K562 (cell line): ENCODE data around the gene CLDN20. TPM values are rescaled to one million over a fixed set of nuclear protein-coding genes. Genes with fewer than 3 reads are reported as not detected.

Experiments
- ATAC-seq: fragments of 200-7000 bp; cut with Tn5 transposase; 3 replicates; pipeline ENCODE4 v1.9.1; 2020; ENCODE audit warnings: moderate library complexity
- BruUV-seq: library from RNA; stranded (reverse); fragments of 400-500 nt; replicated peaks from 2 replicates; lab custom pipeline; 2021; lab: Mats Ljungman, UMichigan
- CTCF ChIA-PET: fragments of 300-600 bp; formaldehyde crosslinking; extraction: SDS; loops from one replicate; lab custom pipeline; 2021; ENCODE audit warnings: low intra/inter-chr PET ratio; lab: Yijun Ruan, JAX
- POLR2A ChIA-PET: fragments of 300-600, 350-650 bp; sonication (Branson Sonifier 250); formaldehyde crosslinking; extraction: SDS; loops from one replicate; lab custom pipeline; 2021; ENCODE audit warnings: antibody characterized with exemption, inconsistent platforms; lab: Yijun Ruan, JAX
- DNase-seq, 4 experiments: peaks; one replicate each; pipeline versions ENCODE4 v3.0.0 to v3.0.0-alpha.2; 2011 to 2018; ENCODE audit warnings: low spot score in 3 of 4, mixed read lengths in 3 of 4; ENCODE audit errors: extremely low read depth in 1 of 4
- FAIRE-seq: peaks from 2 replicates; lab custom pipeline; 2011; peaks lifted over from hg19 to GRCh38; lab: Jason Lieb, UNC
- H2AFZ ChIP-seq: 2 replicates; pipeline ENCODE4 v1.6.0; 2011; ENCODE audit warnings: low read depth, low read length, control low read depth, inconsistent platforms
- H3K27ac ChIP-seq: fragments of 200-600 bp; 3 replicates; pipeline ENCODE4 v1.8.0; 2011; ENCODE audit warnings: low read depth, mild to moderate bottlenecking, control low read depth, inconsistent platforms, low read length, moderate library complexity, mixed read lengths; ENCODE audit errors: extremely low read depth
- H3K27me3 ChIP-seq, 2 experiments: fragments of 300-600 bp in 1 of 2; 2 replicates in 1 of 2; 3 replicates in 1 of 2; pipeline versions ENCODE4 v1.6.0 to v1.8.0; 2011; ENCODE audit warnings: inconsistent platforms in 2 of 2, low read length in 2 of 2, mild to moderate bottlenecking in 1 of 2, mixed read lengths in 1 of 2, moderate library complexity in 1 of 2; ENCODE audit not compliant: control insufficient read depth in 2 of 2, insufficient read depth in 2 of 2
- H3K36me3 ChIP-seq: fragments of 300-600 bp; 3 replicates; pipeline ENCODE4 v1.8.0; 2011; ENCODE audit warnings: mild to moderate bottlenecking, low read length, inconsistent platforms; ENCODE audit not compliant: control insufficient read depth, insufficient read depth
- H3K4me1 ChIP-seq, 2 experiments: fragments of 200-600 bp in 1 of 2; replicated peaks in 1 of 2; 2 replicates in 1 of 2; 3 replicates in 1 of 2; pipeline versions ENCODE4 v1.5.1 to v1.8.0; 2011; ENCODE audit warnings: inconsistent platforms in 2 of 2, low read length in 2 of 2, mild to moderate bottlenecking in 1 of 2, mixed read lengths in 1 of 2, moderate library complexity in 1 of 2; ENCODE audit not compliant: control insufficient read depth in 2 of 2, insufficient read depth in 2 of 2
- H3K4me2 ChIP-seq: 2 replicates; pipeline ENCODE4 v1.6.1; 2011; ENCODE audit warnings: low read length, control low read depth, inconsistent platforms, mixed read lengths; ENCODE audit not compliant: insufficient read depth
- H3K4me3 ChIP-seq: fragments of 200-600 bp; sonication (generic), shearing (Covaris generic); 2 replicates; pipeline ENCODE4 v1.5.1; 2016; ENCODE audit warnings: control low read depth, inconsistent platforms
- H3K79me2 ChIP-seq: fragments of 200-600 bp; 3 replicates; pipeline ENCODE4 v1.8.0; 2011; ENCODE audit warnings: low read length, inconsistent platforms; ENCODE audit not compliant: control insufficient read depth, insufficient read depth
- H3K9ac ChIP-seq, 2 experiments: 2 replicates each; pipeline versions ENCODE4 v1.6.0 to v1.6.1; 2011; ENCODE audit warnings: low read depth in 2 of 2, low read length in 2 of 2, control low read depth in 1 of 2, inconsistent platforms in 1 of 2, mild to moderate bottlenecking in 1 of 2, mixed read lengths in 1 of 2; ENCODE audit not compliant: insufficient read depth in 1 of 2
- H3K9me1 ChIP-seq: one replicate; pipeline ENCODE4 v1.6.0; 2011; ENCODE audit warnings: inconsistent platforms, mild to moderate bottlenecking, low read length, moderate library complexity; ENCODE audit not compliant: control insufficient read depth, insufficient read depth
- H3K9me3 ChIP-seq: replicated peaks from 2 replicates; pipeline ENCODE4 v1.5.1; 2011; ENCODE audit warnings: low read depth, low read length, inconsistent platforms; ENCODE audit not compliant: control insufficient read depth, insufficient read depth
- H4K20me1 ChIP-seq: replicated peaks from 2 replicates; pipeline ENCODE4 v1.6.1; 2011; ENCODE audit warnings: low read length, inconsistent platforms, mixed read lengths; ENCODE audit not compliant: control insufficient read depth, insufficient read depth
- ATF1 ChIP-seq, 2 experiments: fragments of 450-650 bp in 1 of 2; IDR thresholded peaks; 2 replicates each; pipeline ENCODE4 v1.6.1; 2016; ENCODE audit warnings: missing compliant biosample characterization in 1 of 2, missing genetic modification characterization in 1 of 2
- ELK3 ChIP-seq: fragments of 450-650 bp; formaldehyde crosslinking; IDR thresholded peaks from 2 replicates; pipeline ENCODE4 v1.4.0; 2020; ENCODE audit warnings: mild to moderate bottlenecking
- HLTF ChIP-seq: fragments of 450-650 bp; IDR thresholded peaks from 2 replicates; pipeline ENCODE4 v1.6.1; 2016
- MEF2A ChIP-seq: IDR thresholded peaks from 2 replicates; pipeline ENCODE4 v1.6.1; 2011; ENCODE audit warnings: low read depth, mild to moderate bottlenecking, low read length, moderate library complexity; ENCODE audit not compliant: control insufficient read depth
- RBFOX2 ChIP-seq: fragments of 200-400 bp; formaldehyde crosslinking; IDR thresholded peaks from 2 replicates; pipeline ENCODE4 v1.6.1; 2017; ENCODE audit warnings: low read depth, mild to moderate bottlenecking, low read length, moderate library complexity
- SNAPC5 ChIP-seq: fragments of 250-450 bp; sonication (Bioruptor Pico); IDR thresholded peaks from 2 replicates; pipeline ENCODE4 v1.8.0; 2021; ENCODE audit warnings: moderate library complexity, mild to moderate bottlenecking, inconsistent platforms
- THRA ChIP-seq: fragments of 450-650 bp; IDR thresholded peaks from 2 replicates; pipeline ENCODE4 v1.6.1; 2017; ENCODE audit warnings: mild to moderate bottlenecking, moderate library complexity
- ZNF134 ChIP-seq: fragments of 250-450 bp; sonication (Bioruptor Pico); conservative IDR thresholded peaks from 2 replicates; pipeline ENCODE4 v1.4.0; 2020
- WGBS: fragments of 100-300 bp; shearing (Covaris generic); methylation state at CpG from one replicate; pipeline ENCODE4 v1.1.6; 2016; ENCODE audit warnings: low coverage, mixed read lengths; ENCODE audit not compliant: insufficient coverage; ENCODE audit errors: missing lambda C conversion rate; 5-methylcytosine and 5-hydroxymethylcytosine counted together
- in situ Hi-C: fragments of 300-500 bp; cut with MboI; formaldehyde crosslinking; loops from 4 replicates; pipeline ENCODE4 v1.15.0; 2018; ENCODE audit warnings: inconsistent platforms, mixed read lengths
- intact Hi-C: fragments of 100-400 bp; cut with micrococcal nuclease; formaldehyde crosslinking; loops from 2 replicates; pipeline ENCODE4 v1.14.2; 2022
- polyA plus RNA-seq, 8 experiments: library from polyadenylated mRNA; depleted of rRNA in 4 of 8; stranded (reverse) in 5 of 8; unstranded in 3 of 8; fragments of >200 nt; fragmentation: Nextera tagmentation in 2 of 8; fragmentation: Illumina TruSeq in 1 of 8; extraction: Ambion mirVana in 2 of 8; extraction: Trizol in 1 of 8; gene quantifications; 2 replicates each; pipeline versions ENCODE4 v1.2.1 to v1.2.3, GENCODE V29; 2011 to 2014; ENCODE audit warnings: inconsistent platforms in 1 of 8, missing spikeins in 1 of 8
- total RNA-seq, 7 experiments: library from RNA; depleted of rRNA in 6 of 7; stranded (reverse); fragments of >200 nt in 6 of 7; fragmentation: Illumina TruSeq in 2 of 7; extraction: Trizol in 2 of 7; gene quantifications; 2 replicates each; pipeline versions ENCODE4 v1.2.1 to v1.2.3, GENCODE V29; 2011 to 2021; ENCODE audit warnings: low replicate concordance in 1 of 7

CLDN20 gene
- total and polyA plus RNA-seq, 9 of the 15 experiments (the other 6 are each of a cell fraction or from before 2014, with no cell fraction given): not detected

DNA sequence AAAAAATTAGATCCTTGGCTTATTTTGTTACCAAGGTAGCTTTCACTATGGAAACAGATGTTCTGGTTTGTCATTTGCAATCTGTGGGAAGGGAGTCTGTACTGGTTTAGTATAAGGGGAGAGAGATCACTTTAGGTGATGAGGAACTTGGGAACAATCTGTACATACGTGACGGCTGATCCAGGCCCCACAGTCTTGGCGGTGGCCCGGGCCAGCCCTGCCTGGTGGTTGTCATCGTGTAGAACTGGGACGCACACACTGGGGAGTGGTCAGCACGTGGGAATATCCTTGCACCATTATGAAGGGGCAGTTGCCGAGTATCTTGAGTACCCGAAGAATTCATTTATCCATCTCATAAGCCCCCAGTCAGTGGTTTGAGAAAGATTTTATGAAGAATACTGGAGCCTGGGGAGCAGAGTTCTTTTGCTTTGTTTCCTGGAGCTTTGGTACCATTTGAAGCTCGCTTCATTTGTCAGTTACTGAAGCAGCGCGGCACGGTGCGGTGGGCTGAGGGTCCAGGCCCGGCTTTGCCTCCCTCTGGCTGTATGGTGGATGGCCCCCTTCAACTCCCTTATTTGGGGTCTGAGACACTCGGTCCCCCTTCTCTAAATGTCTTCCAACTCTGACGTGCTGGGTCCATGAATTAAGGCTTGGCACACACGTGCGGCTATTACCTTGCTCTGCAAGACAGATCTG is 22.8 kb upstream of the CLDN20 start:
- H2AFZ ChIP-seq: no peak overlapping the region
- CTCF ChIA-PET: no interaction called here
- BruUV-seq: no TSS peak
- no peak for TF ChIP-seq MEF2A
- no peak for TF ChIP-seq RBFOX2
- no peak for TF ChIP-seq ATF1 (CRISPR knock-in tag; IDR thresholded peaks at IDR 0.05)
- no peak for TF ChIP-seq ATF1 (tag; IDR thresholded peaks at IDR 0.05)
- no peak for TF ChIP-seq HLTF
- no peak for TF ChIP-seq ELK3 (CRISPR knock-in tag)
- no peak for TF ChIP-seq THRA
- no peak for TF ChIP-seq SNAPC5
- no peak for TF ChIP-seq ZNF134 (CRISPR knock-in tag)
- TF ChIP-seq, all 486 proteins: peak for 0
- H3K27ac ChIP-seq: no peak overlapping the region
- H3K79me2 ChIP-seq: no peaks in the 10 kb centered on the region
- no peak overlapping the region; a peak in 1 of 4 replicates for H3K9ac ChIP-seq
- H3K4me3 ChIP-seq: no peak overlapping the region
- no peaks in the 10 kb centered on the region for H3K36me3 ChIP-seq
- H4K20me1 ChIP-seq: no peaks in the 10 kb centered on the region
- 26% methylated on average over 19 of the region's 19 CpGs for WGBS
- peaks cover 2 to 31% of the 10 kb centered on the region in 2 experiments; a peak in 2 of 5 replicates for H3K27me3 ChIP-seq
- ATAC-seq (no peak; the same call in 2 of the 3 replicates), FAIRE-seq (no peak), DNase-seq (no peak)
- H3K4me2 ChIP-seq: no peak overlapping the region
- POLR2A ChIA-PET: interaction anchor here (0.7 to 3.9 kb wide), 2 partner anchors 10 to 67 kb away, joined by 3 to 20 read pairs; no protein-coding TSS in a partner anchor
- H3K9me1 ChIP-seq: no peaks in the 10 kb centered on the region
- H3K9me3 ChIP-seq: no peaks in the 10 kb centered on the region
- H3K4me1 ChIP-seq: no peaks in the 10 kb centered on the region
- in situ Hi-C loops (no loop called here), intact Hi-C loops (no loop called here)
